CD14-positive monocyte (primary cell): ENCODE data around the gene LIPA. TPM values are rescaled to one million over a fixed set of nuclear protein-coding genes. Genes with fewer than 3 reads are reported as not detected.

ENCODE experiments used
- DNase-seq, 3 donors: peaks; one replicate each; pipeline ENCODE4 v3.0.0-alpha.2; 2011 to 2022
- H2AFZ ChIP-seq: 2 replicates; pipeline ENCODE4 v1.6.0; 2012; ENCODE audit warnings: mild to moderate bottlenecking, low read depth, low read length, inconsistent platforms; ENCODE audit not compliant: insufficient read depth, poor library complexity, severe bottlenecking
- H3K27ac ChIP-seq, 2 donors: 1 replicate in 1 of 2; 2 replicates in 1 of 2; pipeline ENCODE4 v1.5.1; 2012 to 2013; ENCODE audit warnings: low read length in 2 of 2, control low read depth in 1 of 2, inconsistent platforms in 1 of 2, low read depth in 1 of 2, mild to moderate bottlenecking in 1 of 2
- H3K27me3 ChIP-seq, 2 donors: one replicate each; pipeline versions ENCODE4 v1.6.0 to v1.6.1; 2011 to 2013; ENCODE audit warnings: low read length in 2 of 2; ENCODE audit not compliant: control insufficient read depth in 2 of 2, insufficient read depth in 2 of 2
- H3K36me3 ChIP-seq, 2 donors: replicated peaks in 1 of 2; 1 replicate in 1 of 2; 2 replicates in 1 of 2; pipeline versions ENCODE4 v1.5.1 to v1.6.1; 2012 to 2013; ENCODE audit warnings: low read length in 2 of 2, control low read depth in 1 of 2, inconsistent platforms in 1 of 2, mild to moderate bottlenecking in 1 of 2; ENCODE audit not compliant: insufficient read depth in 2 of 2, control insufficient read depth in 1 of 2
- H3K4me1 ChIP-seq, 2 donors: 1 replicate in 1 of 2; 2 replicates in 1 of 2; pipeline versions ENCODE4 v1.5.1 to v1.6.1; 2012 to 2013; ENCODE audit warnings: low read length in 2 of 2, control low read depth in 1 of 2, inconsistent platforms in 1 of 2, mild to moderate bottlenecking in 1 of 2, moderate library complexity in 1 of 2; ENCODE audit not compliant: insufficient read depth in 2 of 2, control insufficient read depth in 1 of 2
- H3K4me2 ChIP-seq: replicated peaks from 2 replicates; pipeline ENCODE3; 2012; ENCODE audit warnings: low read length, moderate library complexity, mild to moderate bottlenecking; ENCODE audit not compliant: poor library complexity, severe bottlenecking; ENCODE audit errors: extremely low read depth
- H3K4me3 ChIP-seq, 3 experiments: fragments of 200-600 bp in 1 of 3; sonication (generic) in 1 of 3; replicated peaks in 1 of 3; 1 replicate in 2 of 3; 2 replicates in 1 of 3; pipeline ENCODE4 v1.5.1; 2011 to 2013; ENCODE audit warnings: low read length in 3 of 3, mild to moderate bottlenecking in 3 of 3, control low read depth in 2 of 3, low read depth in 2 of 3, inconsistent platforms in 1 of 3, moderate library complexity in 1 of 3
- H3K79me2 ChIP-seq: 2 replicates; pipeline ENCODE4 v1.6.0; 2012; ENCODE audit warnings: mild to moderate bottlenecking, control low read depth, inconsistent platforms, low read length, moderate library complexity; ENCODE audit not compliant: insufficient read depth
- H3K9ac ChIP-seq: 2 replicates; pipeline ENCODE4 v1.6.0; 2017; ENCODE audit warnings: low read length, mild to moderate bottlenecking; ENCODE audit not compliant: insufficient read depth, poor library complexity, severe bottlenecking
- H3K9me3 ChIP-seq, 2 donors: replicated peaks in 1 of 2; 1 replicate in 1 of 2; 2 replicates in 1 of 2; pipeline versions ENCODE4 v1.5.1 to v1.6.1; 2012 to 2013; ENCODE audit warnings: low read length in 2 of 2, control low read depth in 1 of 2; ENCODE audit not compliant: control insufficient read depth in 1 of 2, insufficient read depth in 1 of 2
- H4K20me1 ChIP-seq: 2 replicates; pipeline ENCODE4 v1.6.0; 2012; ENCODE audit warnings: mild to moderate bottlenecking, low read length, control low read depth, moderate library complexity; ENCODE audit not compliant: insufficient read depth
- H3K27ac Mint-ChIP-seq, 7 donors: one replicate each; pipeline ENCODE4 v1.8.0; 2020; ENCODE audit warnings: mild to moderate bottlenecking in 7 of 7, mixed read lengths in 7 of 7, moderate library complexity in 6 of 7, inconsistent platforms in 2 of 7
- H3K27me3 Mint-ChIP-seq, 3 donors: one replicate each; pipeline ENCODE4 v1.8.0; 2021 to 2022; ENCODE audit warnings: low read depth in 3 of 3, mild to moderate bottlenecking in 3 of 3, mixed read lengths in 3 of 3, moderate library complexity in 3 of 3, inconsistent platforms in 1 of 3
- H3K36me3 Mint-ChIP-seq, 2 donors: one replicate each; pipeline ENCODE4 v1.8.0; 2020; ENCODE audit warnings: mixed read lengths in 2 of 2, inconsistent platforms in 1 of 2, mild to moderate bottlenecking in 1 of 2
- H3K4me1 Mint-ChIP-seq: one replicate; pipeline ENCODE4 v1.8.0; 2020; ENCODE audit warnings: mild to moderate bottlenecking, mixed read lengths
- H3K4me3 Mint-ChIP-seq, 2 donors: one replicate each; pipeline ENCODE4 v1.8.0; 2020; ENCODE audit warnings: mild to moderate bottlenecking in 2 of 2, mixed read lengths in 2 of 2, moderate library complexity in 1 of 2
- H3K9me3 Mint-ChIP-seq, 7 donors: one replicate each; pipeline ENCODE4 v1.8.0; 2020 to 2022; ENCODE audit warnings: mixed read lengths in 7 of 7, mild to moderate bottlenecking in 6 of 7, moderate library complexity in 6 of 7, inconsistent platforms in 2 of 7
- WGBS: methylation state at CpG from one replicate; pipeline ENCODE4 v1.1.5; 2013; ENCODE audit warnings: missing lambda C conversion rate; ENCODE audit not compliant: insufficient coverage; 5-methylcytosine and 5-hydroxymethylcytosine counted together
- intact Hi-C, 2 donors: fragments of 100-400 bp; cut with micrococcal nuclease; formaldehyde crosslinking; loops; one replicate each; pipeline versions ENCODE4 v1.15.0 to v1.15.1; 2023
- polyA plus RNA-seq, 3 donors: library from polyadenylated mRNA; depleted of rRNA in 1 of 3; unstranded in 2 of 3; stranded (reverse) in 1 of 3; fragments of 300-500 nt in 2 of 3; fragments of >200 nt in 1 of 3; fragmentation: Illumina TruSeq in 2 of 3; gene quantifications; 1 replicate in 2 of 3; 2 replicates in 1 of 3; pipeline ENCODE4 v1.2.3, GENCODE V29; 2012 to 2021
- TF ChIP-seq, protein P1 (sequence below): fragments of 200-600 bp; IDR thresholded peaks from one replicate; pipeline ENCODE4 v1.8.0; 2022; ENCODE audit warnings: antibody characterized with exemption, mild to moderate bottlenecking

LIPA gene
- polyA plus RNA-seq, 3 donors: 37.4 to 353 (median 289) TPM

DNA sequence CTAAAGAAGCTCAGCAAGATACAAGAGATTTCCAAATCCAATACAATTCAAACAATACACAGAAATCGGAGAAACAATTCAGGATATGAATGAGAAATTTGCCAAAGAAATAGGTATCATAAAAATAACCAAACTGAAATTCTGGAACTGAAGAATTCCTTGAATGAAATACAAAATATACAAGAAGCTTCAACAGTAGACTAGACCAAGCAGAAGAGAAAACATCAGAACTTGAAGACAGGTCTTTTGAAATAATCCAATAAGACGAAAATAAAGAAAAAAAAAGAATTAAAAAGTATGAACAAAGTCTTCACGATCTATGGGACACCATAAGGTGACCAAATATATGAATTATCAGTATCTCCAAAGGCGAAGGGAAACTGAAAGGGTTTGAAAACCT lies 47.5 kb upstream of the LIPA start:
- WGBS: no CpG with 5 or more reads among the region's 4 CpGs
- DNase-seq: no peak
- Histone ChIP-seq H3K4me2 (no peak overlapping the region), H3K9me3 (no peaks in the 10 kb centered on the region), H3K27me3 (no peaks in the 10 kb centered on the region), H4K20me1 (peaks cover 10% of the 10 kb centered on the region), H3K4me1 (peaks cover 74 to 76% of the 10 kb centered on the region in 2 donors), H3K4me3 (no peak overlapping the region), H3K79me2 (peaks cover 11% of the 10 kb centered on the region), H3K9ac (no peak overlapping the region), H2AFZ (no peak overlapping the region), H3K36me3 (no peaks in the 10 kb centered on the region), H3K27ac (no peak overlapping the region)
- no peak overlapping the region for H3K4me3 Mint-ChIP-seq
- H3K36me3 Mint-ChIP-seq: peaks cover 0 to under 1% of the 10 kb centered on the region in 2 donors
- H3K27me3 Mint-ChIP-seq: peaks cover 0 to 4% (median 0%) of the 10 kb centered on the region in 3 donors
- H3K27ac Mint-ChIP-seq: no peak overlapping the region
- no peaks in the 10 kb centered on the region for H3K9me3 Mint-ChIP-seq
- peaks cover 68% of the 10 kb centered on the region for H3K4me1 Mint-ChIP-seq
- intact Hi-C loops: no loop called here
- TF ChIP-seq, protein P1, sequence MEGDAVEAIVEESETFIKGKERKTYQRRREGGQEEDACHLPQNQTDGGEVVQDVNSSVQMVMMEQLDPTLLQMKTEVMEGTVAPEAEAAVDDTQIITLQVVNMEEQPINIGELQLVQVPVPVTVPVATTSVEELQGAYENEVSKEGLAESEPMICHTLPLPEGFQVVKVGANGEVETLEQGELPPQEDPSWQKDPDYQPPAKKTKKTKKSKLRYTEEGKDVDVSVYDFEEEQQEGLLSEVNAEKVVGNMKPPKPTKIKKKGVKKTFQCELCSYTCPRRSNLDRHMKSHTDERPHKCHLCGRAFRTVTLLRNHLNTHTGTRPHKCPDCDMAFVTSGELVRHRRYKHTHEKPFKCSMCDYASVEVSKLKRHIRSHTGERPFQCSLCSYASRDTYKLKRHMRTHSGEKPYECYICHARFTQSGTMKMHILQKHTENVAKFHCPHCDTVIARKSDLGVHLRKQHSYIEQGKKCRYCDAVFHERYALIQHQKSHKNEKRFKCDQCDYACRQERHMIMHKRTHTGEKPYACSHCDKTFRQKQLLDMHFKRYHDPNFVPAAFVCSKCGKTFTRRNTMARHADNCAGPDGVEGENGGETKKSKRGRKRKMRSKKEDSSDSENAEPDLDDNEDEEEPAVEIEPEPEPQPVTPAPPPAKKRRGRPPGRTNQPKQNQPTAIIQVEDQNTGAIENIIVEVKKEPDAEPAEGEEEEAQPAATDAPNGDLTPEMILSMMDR: no peak

DNA sequence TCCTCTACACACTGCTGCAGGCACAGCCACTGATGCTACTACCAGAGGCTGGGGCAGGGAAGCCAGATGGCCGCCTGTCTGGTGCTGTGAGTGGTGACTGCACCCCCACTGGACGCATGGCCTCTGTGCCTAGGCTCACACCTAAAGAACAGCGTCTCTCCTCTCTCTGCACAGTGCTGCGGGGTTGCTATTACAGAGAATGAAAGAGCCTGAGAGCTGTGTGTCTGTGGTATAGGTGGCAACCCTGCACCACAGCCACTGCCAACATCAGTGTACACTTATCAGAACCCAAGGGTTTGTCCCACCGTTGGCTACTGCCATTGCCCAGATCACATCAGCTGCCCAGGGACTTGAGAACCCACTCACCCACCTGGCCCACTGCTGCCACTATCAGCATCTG lies 46.2 kb upstream of the LIPA start:
- H3K9me3 Mint-ChIP-seq: peaks cover 0 to 2% (median 0%) of the 10 kb centered on the region in 7 donors
- Histone ChIP-seq H2AFZ (no peak overlapping the region), H4K20me1 (no peaks in the 10 kb centered on the region), H3K9ac (no peak overlapping the region), H3K79me2 (peaks cover under 1% of the 10 kb centered on the region), H3K27me3 (no peaks in the 10 kb centered on the region), H3K4me2 (no peak overlapping the region), H3K4me3 (no peak overlapping the region), H3K4me1 (peaks cover 62 to 69% of the 10 kb centered on the region in 2 donors), H3K36me3 (no peaks in the 10 kb centered on the region), H3K27ac (peak overlapping the region; percentile 43 to 90), H3K9me3 (no peaks in the 10 kb centered on the region)
- WGBS: 91% methylated on average over 4 of the region's 5 CpGs
- intact Hi-C loops: no loop called here
- DNase-seq: no peak
- H3K27me3 Mint-ChIP-seq: peaks cover 0 to 3% (median 0%) of the 10 kb centered on the region in 3 donors
- H3K27ac Mint-ChIP-seq: peak overlapping the region in 4 of 7 donors; percentile 16 to 95 (median 94)
- H3K36me3 Mint-ChIP-seq: no peaks in the 10 kb centered on the region
- H3K4me3 Mint-ChIP-seq: no peak overlapping the region
- peaks cover 57% of the 10 kb centered on the region for H3K4me1 Mint-ChIP-seq
- TF ChIP-seq, protein P1: no peak
